Measurements from ENCODE around the gene P2RX3. TPM values are rescaled to one million over a fixed set of nuclear protein-coding genes. Genes with fewer than 3 reads are reported as not detected.

The P2RX3 gene
- total RNA-seq, 1 donor from 2014 or later: 0.23 TPM

GRCh38 chr11:57324886-57325734 is 13.0 kb upstream of the P2RX3 start, which contains the start of gene TNKS1BP1:
Gene TNKS1BP1 (minus strand): TSS chr11:57324952. CDS start chr11:57321885, 3,067 bp downstream.
- DNase-seq (ENCODE audit: low spot score): peak; percentile 94
- Mint-ChIP-seq H3K9me3 (ENCODE audit: unreplicated experiment) (no peaks in the 10 kb centered on the region), H3K27me3 (ENCODE audit: unreplicated experiment) (peaks cover 23% of the 10 kb centered on the region), H3K4me1 (ENCODE audit: unreplicated experiment) (peaks cover 59% of the 10 kb centered on the region), H3K4me3 (ENCODE audit: unreplicated experiment) (peak within 1 kb of the TSS; percentile 96), H3K36me3 (ENCODE audit: low read depth, unreplicated experiment) (peaks cover 58% of the 10 kb centered on the region), H3K27ac (ENCODE audit: unreplicated experiment) (peak within 1 kb of the TSS; percentile 100)
- no peak for TF ChIP-seq CTCF (IDR thresholded peaks at IDR 0.05; ENCODE audit: unreplicated experiment)

- Mint-ChIP-seq H3K36me3 (ENCODE audit: low read depth, unreplicated experiment) (peaks cover 61% of the 10 kb centered on the region), H3K4me1 (ENCODE audit: unreplicated experiment) (peaks cover 57% of the 10 kb centered on the region), H3K9me3 (ENCODE audit: unreplicated experiment) (no peaks in the 10 kb centered on the region), H3K27ac (ENCODE audit: unreplicated experiment) (peak overlapping the region; percentile 100), H3K27me3 (ENCODE audit: unreplicated experiment) (peaks cover 23% of the 10 kb centered on the region), H3K4me3 (ENCODE audit: unreplicated experiment) (peak overlapping the region; percentile 96)
- DNase-seq (ENCODE audit: low spot score): peak; percentile 52
- TF ChIP-seq CTCF (IDR thresholded peaks at IDR 0.05; ENCODE audit: unreplicated experiment): no peak
Measured at GRCh38 chr11:57325735-57326048, 12.5 kb upstream of the P2RX3 start.

GRCh38 chr11:57327721-57328120 is 10.4 kb upstream of the P2RX3 start:
- no peak for DNase-seq (ENCODE audit: low spot score)
- H3K4me3 Mint-ChIP-seq (ENCODE audit: unreplicated experiment): peak overlapping the region; percentile 54
- H3K27ac Mint-ChIP-seq (ENCODE audit: unreplicated experiment): peak overlapping the region; percentile 22
- peaks cover 20% of the 10 kb centered on the region for H3K27me3 Mint-ChIP-seq (ENCODE audit: unreplicated experiment)
- no peak for TF ChIP-seq CTCF (IDR thresholded peaks at IDR 0.05; ENCODE audit: unreplicated experiment)
- H3K4me1 Mint-ChIP-seq (ENCODE audit: unreplicated experiment): peaks cover 37% of the 10 kb centered on the region
- peaks cover 70% of the 10 kb centered on the region for H3K36me3 Mint-ChIP-seq (ENCODE audit: low read depth, unreplicated experiment)
- H3K9me3 Mint-ChIP-seq (ENCODE audit: unreplicated experiment): no peaks in the 10 kb centered on the region

- DNase-seq (ENCODE audit: low spot score): no peak
- H3K27me3 Mint-ChIP-seq (ENCODE audit: unreplicated experiment): peaks cover 19% of the 10 kb centered on the region
- H3K27ac Mint-ChIP-seq (ENCODE audit: unreplicated experiment): no peak overlapping the region
- TF ChIP-seq CTCF (IDR thresholded peaks at IDR 0.05; ENCODE audit: unreplicated experiment): no peak
- H3K4me3 Mint-ChIP-seq (ENCODE audit: unreplicated experiment): peak overlapping the region; percentile 40
- no peaks in the 10 kb centered on the region for H3K9me3 Mint-ChIP-seq (ENCODE audit: unreplicated experiment)
- peaks cover 38% of the 10 kb centered on the region for H3K4me1 Mint-ChIP-seq (ENCODE audit: unreplicated experiment)
- H3K36me3 Mint-ChIP-seq (ENCODE audit: low read depth, unreplicated experiment): peaks cover 81% of the 10 kb centered on the region
Measured at GRCh38 chr11:57330029-57330428, 8.1 kb upstream of the P2RX3 start.

GRCh38 chr11:57331720-57332119 is 6.4 kb upstream of the P2RX3 start:
- no peak for TF ChIP-seq CTCF (IDR thresholded peaks at IDR 0.05; ENCODE audit: unreplicated experiment)
- H3K9me3 Mint-ChIP-seq (ENCODE audit: unreplicated experiment): no peaks in the 10 kb centered on the region
- H3K27me3 Mint-ChIP-seq (ENCODE audit: unreplicated experiment): peaks cover 16% of the 10 kb centered on the region
- no peak overlapping the region for H3K4me3 Mint-ChIP-seq (ENCODE audit: unreplicated experiment)
- H3K4me1 Mint-ChIP-seq (ENCODE audit: unreplicated experiment): peaks cover 31% of the 10 kb centered on the region
- peak overlapping the region; percentile 42 for H3K27ac Mint-ChIP-seq (ENCODE audit: unreplicated experiment)
- DNase-seq (ENCODE audit: low spot score): no peak
- H3K36me3 Mint-ChIP-seq (ENCODE audit: low read depth, unreplicated experiment): peaks cover 66% of the 10 kb centered on the region
